ENCODE data around the gene IKZF1.

Gene IKZF1

DNA sequence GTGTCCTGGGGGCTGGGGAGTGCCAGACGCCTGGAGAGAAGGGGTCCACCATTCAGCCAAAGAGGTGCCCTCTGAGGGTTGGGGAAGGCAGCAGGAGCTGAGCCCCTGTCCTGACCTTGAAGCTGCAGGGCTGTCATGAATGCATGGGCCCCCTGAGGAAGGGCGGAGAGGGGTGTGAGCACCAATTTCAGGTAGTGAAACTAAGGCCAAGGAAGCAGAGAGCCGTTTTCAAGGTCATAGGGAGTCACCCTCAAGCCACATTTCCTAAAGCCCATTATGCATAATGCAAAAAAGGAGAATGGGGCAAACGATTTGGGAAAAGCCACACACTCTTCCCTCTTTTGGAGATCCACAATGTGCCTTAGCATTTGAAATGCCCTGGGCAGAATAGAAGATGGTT lies 108.5 kb downstream of the IKZF1 start:
- peaks cover 6% of the 10 kb centered on the region for H3K4me1 ChIP-seq (ENCODE audit: low read depth, poor library complexity, severe bottlenecking)
- H2AFZ ChIP-seq (ENCODE audit: low read depth): no peak overlapping the region
- H3K27ac ChIP-seq: no peak overlapping the region
- TF ChIP-seq, protein P1, sequence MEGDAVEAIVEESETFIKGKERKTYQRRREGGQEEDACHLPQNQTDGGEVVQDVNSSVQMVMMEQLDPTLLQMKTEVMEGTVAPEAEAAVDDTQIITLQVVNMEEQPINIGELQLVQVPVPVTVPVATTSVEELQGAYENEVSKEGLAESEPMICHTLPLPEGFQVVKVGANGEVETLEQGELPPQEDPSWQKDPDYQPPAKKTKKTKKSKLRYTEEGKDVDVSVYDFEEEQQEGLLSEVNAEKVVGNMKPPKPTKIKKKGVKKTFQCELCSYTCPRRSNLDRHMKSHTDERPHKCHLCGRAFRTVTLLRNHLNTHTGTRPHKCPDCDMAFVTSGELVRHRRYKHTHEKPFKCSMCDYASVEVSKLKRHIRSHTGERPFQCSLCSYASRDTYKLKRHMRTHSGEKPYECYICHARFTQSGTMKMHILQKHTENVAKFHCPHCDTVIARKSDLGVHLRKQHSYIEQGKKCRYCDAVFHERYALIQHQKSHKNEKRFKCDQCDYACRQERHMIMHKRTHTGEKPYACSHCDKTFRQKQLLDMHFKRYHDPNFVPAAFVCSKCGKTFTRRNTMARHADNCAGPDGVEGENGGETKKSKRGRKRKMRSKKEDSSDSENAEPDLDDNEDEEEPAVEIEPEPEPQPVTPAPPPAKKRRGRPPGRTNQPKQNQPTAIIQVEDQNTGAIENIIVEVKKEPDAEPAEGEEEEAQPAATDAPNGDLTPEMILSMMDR (conservative IDR thresholded peaks at IDR 0.05; ENCODE audit: low read depth, low read length): no peak
- no peaks in the 10 kb centered on the region for H3K27me3 ChIP-seq (ENCODE audit: insufficient read depth, low read depth)
- H3K36me3 ChIP-seq (ENCODE audit: insufficient read depth): no peaks in the 10 kb centered on the region
- H3K9ac ChIP-seq: no peak overlapping the region
- H3K4me3 ChIP-seq (IDR thresholded peaks at IDR 0.05; ENCODE audit: insufficient read depth, low read depth, low read length): no peak overlapping the region
- no peak overlapping the region for H3K4me2 ChIP-seq
- H3K79me2 ChIP-seq (ENCODE audit: insufficient read depth, low read depth): no peaks in the 10 kb centered on the region
- H4K20me1 ChIP-seq (ENCODE audit: insufficient read depth): no peaks in the 10 kb centered on the region; the same call in 1 of the 2 replicates

DNA sequence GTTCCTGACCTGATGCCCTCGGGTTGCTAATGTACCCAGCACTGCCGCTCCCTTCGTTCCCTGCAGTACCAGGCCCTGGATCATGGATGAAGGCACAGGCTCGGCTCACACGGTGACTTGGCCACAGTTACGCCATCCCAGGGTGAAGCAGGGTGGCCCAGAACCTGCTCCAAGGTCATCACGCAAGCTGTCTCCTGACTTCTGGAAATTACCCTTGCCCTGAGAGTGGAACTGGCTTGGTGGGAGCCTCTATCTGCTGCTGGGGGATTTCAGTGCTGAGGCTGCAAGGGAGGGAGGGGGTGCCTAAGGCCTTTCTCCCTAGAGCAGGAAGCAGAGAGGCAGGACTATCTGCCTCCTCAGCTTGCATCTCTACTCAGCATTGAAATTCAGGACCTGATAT lies 109.0 kb downstream of the IKZF1 start:
- H4K20me1 ChIP-seq (ENCODE audit: insufficient read depth): no peaks in the 10 kb centered on the region; the same call in 1 of the 2 replicates
- H3K79me2 ChIP-seq (ENCODE audit: insufficient read depth, low read depth): no peaks in the 10 kb centered on the region
- no peak overlapping the region for H3K4me2 ChIP-seq
- H3K36me3 ChIP-seq (ENCODE audit: insufficient read depth): no peaks in the 10 kb centered on the region
- H3K27me3 ChIP-seq (ENCODE audit: insufficient read depth, low read depth): no peaks in the 10 kb centered on the region
- TF ChIP-seq, protein P1 (conservative IDR thresholded peaks at IDR 0.05; ENCODE audit: low read depth, low read length): no peak
- H2AFZ ChIP-seq (ENCODE audit: low read depth): no peak overlapping the region
- no peak overlapping the region for H3K9ac ChIP-seq
- no peak overlapping the region for H3K27ac ChIP-seq
- H3K4me1 ChIP-seq (ENCODE audit: low read depth, poor library complexity, severe bottlenecking): peaks cover 6% of the 10 kb centered on the region
- no peak overlapping the region for H3K4me3 ChIP-seq (IDR thresholded peaks at IDR 0.05; ENCODE audit: insufficient read depth, low read depth, low read length)

DNA sequence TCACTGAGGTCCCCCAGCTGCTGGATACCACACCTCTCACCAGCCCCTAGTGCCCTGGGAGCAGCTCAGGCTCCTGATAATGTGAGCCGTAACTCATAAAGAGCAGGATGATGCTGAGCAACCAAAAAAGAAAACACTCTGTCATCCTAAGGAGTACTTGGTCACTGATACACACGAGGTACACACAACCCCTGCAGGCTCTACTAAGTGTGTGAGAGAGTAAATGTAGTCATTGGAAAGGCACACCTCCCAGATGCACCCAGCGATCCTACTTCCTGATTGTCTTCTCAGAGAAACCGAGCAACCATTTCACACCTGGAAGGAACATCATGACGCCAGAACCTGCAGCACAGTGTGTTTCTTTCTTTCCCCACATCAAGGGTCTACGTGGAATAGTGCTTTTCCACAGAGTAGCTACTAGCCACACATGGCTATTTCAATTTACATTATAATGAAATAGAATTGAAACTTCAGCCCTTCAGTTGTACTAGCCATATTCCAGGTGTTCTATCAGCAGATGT lies 111.4 kb downstream of the IKZF1 start:
- Histone ChIP-seq H3K27me3 (ENCODE audit: insufficient read depth, low read depth) (no peaks in the 10 kb centered on the region), H3K9ac (no peak overlapping the region), H3K36me3 (ENCODE audit: insufficient read depth) (no peaks in the 10 kb centered on the region), H3K79me2 (ENCODE audit: insufficient read depth, low read depth) (no peaks in the 10 kb centered on the region), H3K4me1 (ENCODE audit: low read depth, poor library complexity, severe bottlenecking) (peaks cover 6% of the 10 kb centered on the region), H4K20me1 (ENCODE audit: insufficient read depth) (no peaks in the 10 kb centered on the region; the same call in 1 of the 2 replicates), H3K27ac (no peak overlapping the region), H3K4me3 (IDR thresholded peaks at IDR 0.05; ENCODE audit: insufficient read depth, low read depth, low read length) (no peak overlapping the region), H3K4me2 (no peak overlapping the region), H2AFZ (ENCODE audit: low read depth) (no peak overlapping the region)
- TF ChIP-seq, protein P1 (conservative IDR thresholded peaks at IDR 0.05; ENCODE audit: low read depth, low read length): no peak

DNA sequence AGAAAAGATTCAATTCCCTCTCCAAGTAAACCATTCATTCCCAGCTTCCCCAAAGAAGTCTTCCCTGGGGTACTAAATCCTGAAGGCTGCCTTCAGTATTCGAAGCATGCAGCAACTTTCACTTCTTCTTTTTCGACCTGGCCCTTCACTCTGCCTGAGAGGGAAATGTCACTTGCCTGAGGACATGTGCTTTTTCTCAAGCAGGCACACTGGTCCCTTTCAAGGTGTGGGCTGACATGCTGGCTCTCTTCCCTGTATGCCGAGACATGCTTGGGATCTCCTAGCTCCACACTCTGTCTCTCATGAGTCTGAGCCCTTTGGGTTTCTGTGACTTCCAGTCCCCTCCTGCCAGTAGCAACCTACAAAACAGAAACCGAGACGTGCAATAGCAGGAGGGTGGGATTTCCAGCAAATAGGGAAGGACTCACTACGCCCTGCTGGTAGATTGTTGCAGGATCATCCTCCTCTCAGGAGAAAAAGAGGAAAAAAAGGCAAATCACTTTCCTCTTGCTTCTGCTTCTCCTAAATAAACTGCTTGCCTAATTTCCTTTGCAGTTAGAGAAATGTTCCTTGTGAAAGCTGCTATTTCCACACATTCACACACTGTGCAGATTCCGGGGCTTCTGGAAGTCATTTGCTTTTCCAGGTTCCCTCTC lies 112.1 kb downstream of the IKZF1 start:
- no peak overlapping the region for H3K4me3 ChIP-seq (IDR thresholded peaks at IDR 0.05; ENCODE audit: insufficient read depth, low read depth, low read length)
- H3K4me2 ChIP-seq: no peak overlapping the region
- no peaks in the 10 kb centered on the region; the same call in 1 of the 2 replicates for H4K20me1 ChIP-seq (ENCODE audit: insufficient read depth)
- H3K79me2 ChIP-seq (ENCODE audit: insufficient read depth, low read depth): no peaks in the 10 kb centered on the region
- no peak overlapping the region for H2AFZ ChIP-seq (ENCODE audit: low read depth)
- no peak overlapping the region for H3K27ac ChIP-seq
- H3K9ac ChIP-seq: no peak overlapping the region
- H3K36me3 ChIP-seq (ENCODE audit: insufficient read depth): no peaks in the 10 kb centered on the region
- H3K4me1 ChIP-seq (ENCODE audit: low read depth, poor library complexity, severe bottlenecking): peaks cover 6% of the 10 kb centered on the region
- TF ChIP-seq, protein P1 (conservative IDR thresholded peaks at IDR 0.05; ENCODE audit: low read depth, low read length): no peak
- H3K27me3 ChIP-seq (ENCODE audit: insufficient read depth, low read depth): no peaks in the 10 kb centered on the region
